Esophagus squamous epithelium (tissue), 4 donors: Measurements from ENCODE around the gene HOXB13.

ENCODE experiments used
- POLR2A ChIP-seq, 4 donors: fragments of 450-650 bp; IDR thresholded peaks; one replicate each; pipeline ENCODE4 v1.6.1; 2017; ENCODE audit warnings: antibody characterized with exemption in 4 of 4, mild to moderate bottlenecking in 4 of 4, moderate library complexity in 3 of 4
- TF ChIP-seq, protein P1 (sequence below), 6 experiments: fragments of 450-650 bp in 4 of 6; fragments of 200-600 bp in 2 of 6; sonication (generic) in 2 of 6; IDR thresholded peaks; one replicate each; pipeline ENCODE4 v1.5.1; 2016 to 2019; ENCODE audit warnings: antibody characterized with exemption in 6 of 6, mild to moderate bottlenecking in 4 of 6, moderate library complexity in 4 of 6

DNA sequence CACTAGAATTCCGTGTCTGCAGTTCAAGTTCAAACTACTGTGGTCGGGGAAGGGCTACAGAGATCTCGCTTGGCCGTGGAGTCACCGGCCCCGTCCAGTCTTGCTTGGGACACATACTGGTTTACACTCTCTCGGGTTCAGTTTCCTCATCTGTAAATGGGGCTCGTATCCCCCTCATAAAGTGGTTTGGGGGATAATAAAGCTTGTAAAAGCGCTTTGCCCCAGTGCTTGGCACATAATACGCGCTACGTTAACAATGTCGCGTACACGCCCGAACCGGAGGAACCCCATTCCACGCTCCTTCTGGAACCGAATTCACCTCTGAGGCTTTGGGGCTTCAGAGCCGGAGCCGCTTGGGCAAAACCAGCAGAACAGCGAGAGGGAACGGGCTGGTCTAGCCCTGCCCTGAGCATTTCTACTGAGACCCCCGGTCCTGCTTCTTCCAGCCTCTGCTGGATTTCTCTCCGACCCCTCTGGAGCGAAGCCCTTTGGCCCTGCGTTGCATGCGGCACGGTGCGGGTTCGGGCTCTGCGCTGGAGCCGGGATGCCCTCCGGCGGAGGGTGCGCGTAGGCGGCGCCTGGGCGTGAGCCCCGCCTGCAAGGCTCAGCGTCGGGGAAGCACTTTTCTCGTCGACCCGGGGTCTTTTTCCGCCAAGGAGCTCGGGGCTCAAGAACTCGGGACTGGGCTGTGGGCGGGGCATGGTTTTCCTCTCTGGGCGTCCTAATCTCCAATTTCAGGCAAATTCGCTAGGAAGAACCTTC is 26.1 kb upstream of the HOXB13 start:
- no peak for TF ChIP-seq POLR2A (IDR thresholded peaks at IDR 0.05)
- TF ChIP-seq, protein P1, sequence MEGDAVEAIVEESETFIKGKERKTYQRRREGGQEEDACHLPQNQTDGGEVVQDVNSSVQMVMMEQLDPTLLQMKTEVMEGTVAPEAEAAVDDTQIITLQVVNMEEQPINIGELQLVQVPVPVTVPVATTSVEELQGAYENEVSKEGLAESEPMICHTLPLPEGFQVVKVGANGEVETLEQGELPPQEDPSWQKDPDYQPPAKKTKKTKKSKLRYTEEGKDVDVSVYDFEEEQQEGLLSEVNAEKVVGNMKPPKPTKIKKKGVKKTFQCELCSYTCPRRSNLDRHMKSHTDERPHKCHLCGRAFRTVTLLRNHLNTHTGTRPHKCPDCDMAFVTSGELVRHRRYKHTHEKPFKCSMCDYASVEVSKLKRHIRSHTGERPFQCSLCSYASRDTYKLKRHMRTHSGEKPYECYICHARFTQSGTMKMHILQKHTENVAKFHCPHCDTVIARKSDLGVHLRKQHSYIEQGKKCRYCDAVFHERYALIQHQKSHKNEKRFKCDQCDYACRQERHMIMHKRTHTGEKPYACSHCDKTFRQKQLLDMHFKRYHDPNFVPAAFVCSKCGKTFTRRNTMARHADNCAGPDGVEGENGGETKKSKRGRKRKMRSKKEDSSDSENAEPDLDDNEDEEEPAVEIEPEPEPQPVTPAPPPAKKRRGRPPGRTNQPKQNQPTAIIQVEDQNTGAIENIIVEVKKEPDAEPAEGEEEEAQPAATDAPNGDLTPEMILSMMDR (IDR thresholded peaks at IDR 0.05) = no peak
